ENCODE measurements around the gene MCOLN1.

Gene MCOLN1

DNA sequence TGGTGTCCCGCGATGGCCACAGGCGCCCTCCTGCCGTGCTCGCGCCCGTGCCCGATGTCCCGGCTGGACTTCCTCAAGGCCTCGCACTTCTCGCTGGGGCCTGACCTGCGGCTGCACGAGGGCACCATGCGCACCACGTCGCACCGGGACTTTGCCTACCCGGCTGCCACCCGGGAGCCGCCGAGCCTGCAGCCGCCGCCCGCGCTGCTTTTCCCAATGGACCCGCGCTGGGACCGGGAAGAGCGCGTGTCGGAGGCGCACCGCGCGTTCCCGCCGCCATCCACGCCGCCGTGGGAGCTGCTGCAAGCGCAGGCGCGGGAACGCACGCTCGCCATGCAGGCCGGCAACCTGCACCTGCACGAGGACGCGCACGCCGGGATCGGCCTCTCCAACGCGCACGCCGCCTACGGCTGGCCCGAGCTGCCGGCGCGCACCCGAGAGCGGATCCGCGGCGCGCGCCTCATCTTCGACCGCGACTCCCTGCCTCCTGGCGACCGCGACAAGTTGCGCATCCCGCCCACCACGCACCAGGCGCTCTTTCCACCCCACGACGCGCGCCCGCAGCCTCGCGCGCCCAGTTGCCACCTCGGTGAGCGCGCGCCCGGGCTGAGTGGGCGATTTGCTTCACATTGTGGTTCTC is 21.5 kb upstream of the MCOLN1 start:
- in situ Hi-C loops (cut with MboI; ENCODE audit: low sequenced_read_pairs), result no loop called here

GRCh38 chr19:7502552-7502951 is 19.9 kb upstream of the MCOLN1 start:
- in situ Hi-C loops (cut with MboI; ENCODE audit: low sequenced_read_pairs), result no loop called here

DNA sequence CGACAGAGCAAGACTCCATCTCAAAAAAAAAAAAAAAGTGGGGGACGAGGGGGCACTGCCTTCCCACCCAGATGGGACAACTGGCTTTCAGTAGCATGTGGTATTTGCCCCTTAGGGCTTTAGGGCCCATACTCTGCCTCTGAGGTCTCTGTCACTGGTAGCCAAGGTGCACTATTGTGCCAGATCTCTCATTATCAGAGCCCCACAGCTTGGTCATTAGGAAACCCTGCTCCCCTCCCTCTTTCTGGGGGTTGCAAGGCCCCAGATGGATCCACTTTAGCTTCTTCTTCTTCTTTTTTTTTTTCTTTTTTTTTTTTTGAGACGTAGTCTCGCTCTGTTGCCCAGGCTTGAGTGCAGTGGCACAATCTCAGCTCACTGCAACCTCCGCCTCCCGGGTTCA is 17.7 kb upstream of the MCOLN1 start:
- in situ Hi-C loops (cut with MboI; ENCODE audit: low sequenced_read_pairs), result no loop called here

DNA sequence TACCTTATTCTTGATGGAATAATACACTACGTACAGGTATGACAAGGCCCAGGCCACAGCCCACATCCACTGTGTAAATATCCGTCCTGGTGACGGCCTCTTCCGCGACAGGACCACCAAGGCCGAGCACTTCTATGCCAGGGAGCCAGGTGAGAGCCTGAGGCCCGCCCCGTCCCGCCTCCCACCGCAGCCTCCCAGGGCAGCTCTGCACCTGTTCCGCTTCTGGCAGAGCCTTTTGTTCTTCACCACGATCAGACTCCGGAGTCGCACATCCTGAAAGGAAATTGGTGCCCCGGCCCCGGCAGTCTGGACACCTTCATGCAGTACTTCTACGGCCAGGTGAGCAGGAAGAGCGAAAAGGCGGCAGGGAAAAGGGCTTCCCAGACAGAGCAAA is 17.1 kb upstream of the MCOLN1 start:
- in situ Hi-C loops (cut with MboI; ENCODE audit: low sequenced_read_pairs), result no loop called here

DNA sequence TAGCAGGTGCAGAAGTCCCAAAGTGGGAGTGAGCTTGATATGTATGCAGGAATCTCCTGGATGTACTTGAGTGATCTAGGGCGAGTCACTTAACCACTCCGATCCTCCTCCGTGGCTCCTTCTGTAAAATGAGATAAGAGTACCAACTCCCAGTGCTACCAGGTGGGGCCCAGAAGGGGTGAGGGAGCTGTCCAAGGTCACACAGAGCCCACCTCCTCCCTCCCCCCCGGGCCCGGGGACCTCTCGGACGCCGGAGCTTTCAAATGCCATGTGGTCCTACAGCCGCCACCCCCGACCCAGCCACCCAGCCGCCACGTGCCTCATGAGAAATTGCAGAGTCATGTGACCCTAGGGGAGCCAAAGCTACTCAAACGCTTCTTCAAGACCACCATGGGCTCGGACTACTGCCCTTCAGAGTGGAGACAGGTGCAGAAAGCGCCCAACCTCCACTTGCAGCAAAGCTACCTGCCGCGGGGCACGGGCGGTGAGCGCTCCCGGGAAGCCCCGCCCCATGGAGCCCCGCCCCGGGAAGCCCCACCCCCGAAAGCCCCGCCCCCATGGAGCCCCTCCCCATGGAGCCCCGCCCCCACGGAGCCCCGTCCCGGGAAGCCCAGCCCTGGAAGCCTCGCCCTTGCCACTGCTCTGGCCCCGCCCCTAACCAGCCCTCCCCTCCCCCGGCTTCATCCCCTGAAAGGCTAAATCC is 16.6 kb upstream of the MCOLN1 start:
- in situ Hi-C loops (cut with MboI; ENCODE audit: low sequenced_read_pairs), result no loop called here

GRCh38 chr19:7506385-7507328 is 15.8 kb upstream of the MCOLN1 start:
- in situ Hi-C loops (cut with MboI; ENCODE audit: low sequenced_read_pairs), result no loop called here

GRCh38 chr19:7507884-7508283 is 14.5 kb upstream of the MCOLN1 start:
- in situ Hi-C loops (cut with MboI; ENCODE audit: low sequenced_read_pairs), result no loop called here

DNA sequence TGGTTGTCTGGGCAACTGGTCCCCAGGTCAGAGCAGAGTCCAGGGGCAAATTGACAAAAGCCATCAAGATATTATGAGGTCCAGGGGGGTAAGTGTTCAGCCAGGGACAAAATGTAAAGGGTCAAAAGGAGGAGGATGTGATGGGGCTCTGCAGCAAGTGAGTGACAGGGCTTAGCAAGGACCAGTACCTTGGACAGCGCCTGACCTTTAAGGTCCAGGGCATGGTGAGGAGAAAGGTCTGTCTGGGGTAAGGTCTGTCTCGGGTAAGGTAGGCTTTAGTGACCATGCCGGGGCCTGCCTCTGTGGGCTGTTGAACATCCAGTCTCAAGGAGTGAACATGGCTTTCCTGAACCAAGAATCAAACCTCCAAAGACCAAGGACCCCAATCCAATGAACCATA is 12.8 kb upstream of the MCOLN1 start:
- in situ Hi-C loops (cut with MboI; ENCODE audit: low sequenced_read_pairs), result no loop called here

DNA sequence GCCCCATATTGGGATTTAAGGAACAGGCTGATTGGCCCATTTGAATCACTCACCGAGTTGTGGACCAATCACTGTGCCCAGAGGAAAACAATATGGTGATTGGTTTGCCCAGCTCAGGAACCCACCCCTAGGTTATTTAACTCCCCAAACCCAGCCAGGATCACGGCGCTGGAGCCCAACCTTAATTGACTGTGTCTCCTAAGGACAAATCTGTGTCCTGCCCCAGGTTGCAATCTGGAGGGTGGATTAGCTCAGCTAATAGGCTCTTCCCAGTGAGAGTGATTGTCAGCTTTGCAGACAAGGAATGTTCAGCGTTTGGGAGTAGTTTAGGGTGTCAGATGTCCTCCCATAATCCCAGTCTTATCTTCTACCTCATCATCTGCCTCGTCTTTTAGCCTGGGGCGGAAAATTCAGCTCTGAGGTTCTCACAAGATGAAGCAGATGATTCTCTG is 10.0 kb upstream of the MCOLN1 start:
- in situ Hi-C loops (cut with MboI; ENCODE audit: low sequenced_read_pairs), result no loop called here

- in situ Hi-C loops (cut with MboI; ENCODE audit: low sequenced_read_pairs), result no loop called here
Measured at GRCh38 chr19:7513809-7514642, 8.4 kb upstream of the MCOLN1 start.

DNA sequence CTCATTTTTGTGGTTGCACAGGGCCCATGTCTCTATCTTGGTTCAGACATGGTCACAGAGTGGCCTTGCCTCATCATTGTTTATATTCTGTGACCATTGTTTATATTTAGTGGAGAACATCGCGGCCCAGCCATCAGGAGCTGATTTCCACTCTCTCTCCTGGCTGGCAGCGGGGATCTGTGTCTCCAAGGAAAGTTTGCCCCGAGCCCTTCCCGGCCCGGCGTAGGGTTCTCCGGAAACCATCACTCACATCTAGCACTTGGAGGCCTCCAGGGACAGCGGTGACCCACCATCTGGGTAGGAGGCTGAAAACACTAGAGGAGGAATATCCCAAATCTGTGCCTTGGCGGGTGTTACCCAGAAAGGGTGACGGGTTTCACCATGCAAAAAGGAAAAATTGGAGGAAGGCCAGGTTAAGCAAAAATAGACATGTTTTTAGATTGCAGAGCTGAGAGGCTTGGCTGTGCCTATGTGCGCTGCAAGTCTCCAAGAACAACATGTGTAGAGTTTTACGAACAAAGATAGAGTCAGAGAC is 7.2 kb upstream of the MCOLN1 start:
- in situ Hi-C loops (cut with MboI; ENCODE audit: low sequenced_read_pairs), result no loop called here

- in situ Hi-C loops (cut with MboI; ENCODE audit: low sequenced_read_pairs), result no loop called here
Measured at GRCh38 chr19:7515645-7516151, 6.7 kb upstream of the MCOLN1 start, which contains the start of gene ZNF358. Gene ZNF358 (plus strand): TSS chr19:7516103. CDS start chr19:7519243, 3,140 bp downstream.

DNA sequence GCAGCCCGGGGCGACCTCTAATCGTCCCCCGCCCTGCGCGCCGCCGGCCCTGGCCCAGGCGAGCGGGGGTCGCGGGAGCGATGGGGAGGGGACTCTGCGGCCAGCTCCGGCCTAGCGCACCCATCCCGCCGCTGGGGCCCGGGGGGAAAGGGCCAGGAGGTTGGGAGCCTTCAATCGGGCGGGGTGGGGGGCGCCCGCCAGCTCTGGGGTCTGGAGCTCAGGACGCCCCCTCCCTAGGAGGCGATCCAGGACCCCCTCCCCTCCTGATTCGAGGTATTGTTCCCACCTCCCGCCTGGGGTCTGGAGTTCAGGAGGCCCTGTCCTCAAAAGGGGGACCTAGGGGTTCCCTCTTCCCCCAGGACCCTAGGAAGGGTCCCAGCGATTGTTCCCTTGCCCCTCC is 6.1 kb upstream of the MCOLN1 start:
- in situ Hi-C loops (cut with MboI; ENCODE audit: low sequenced_read_pairs), result no loop called here

GRCh38 chr19:7516878-7517277 is 5.5 kb upstream of the MCOLN1 start:
- in situ Hi-C loops (cut with MboI; ENCODE audit: low sequenced_read_pairs), result no loop called here

- in situ Hi-C loops (cut with MboI; ENCODE audit: low sequenced_read_pairs), result no loop called here
Measured at GRCh38 chr19:7519361-7520130, 2.9 kb upstream of the MCOLN1 start.

GRCh38 chr19:7520131-7521051 is 2.0 kb upstream of the MCOLN1 start:
- in situ Hi-C loops (cut with MboI; ENCODE audit: low sequenced_read_pairs), result no loop called here

DNA sequence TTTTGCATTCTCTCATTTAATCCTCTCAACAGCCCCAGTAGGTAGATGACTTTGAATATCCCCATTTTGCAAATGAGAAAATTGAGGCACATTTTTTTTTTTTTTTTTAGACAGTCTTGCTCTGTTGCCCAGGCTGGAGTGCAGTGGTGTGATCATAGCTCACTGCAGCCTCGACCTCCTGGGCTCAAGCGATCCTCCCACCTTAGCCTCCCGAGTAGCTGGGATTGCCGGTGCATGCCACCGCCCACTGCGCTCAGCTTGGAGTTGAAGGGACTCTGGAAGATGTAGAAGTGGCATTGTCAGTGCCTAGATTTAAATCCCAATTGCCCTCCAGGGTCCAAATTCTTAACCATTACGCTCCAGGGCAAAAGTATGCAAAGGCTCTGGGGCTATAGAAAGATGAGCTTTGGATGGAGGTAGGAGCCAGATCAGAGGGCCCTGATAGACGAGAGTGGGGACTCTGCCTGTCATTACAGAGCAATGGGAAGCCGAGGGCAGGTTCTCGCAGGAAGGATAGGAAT is 813 bp upstream of the MCOLN1 start:
- in situ Hi-C loops (cut with MboI; ENCODE audit: low sequenced_read_pairs), result no loop called here

All from HL-60/S4 treated with phorbol 12-myristate 13-acetate at 8.2 ng/mL for 4 days and 3 days (cell line).